Measurements from ENCODE around the gene PLEKHA5.

- TF ChIP-seq, protein P1, sequence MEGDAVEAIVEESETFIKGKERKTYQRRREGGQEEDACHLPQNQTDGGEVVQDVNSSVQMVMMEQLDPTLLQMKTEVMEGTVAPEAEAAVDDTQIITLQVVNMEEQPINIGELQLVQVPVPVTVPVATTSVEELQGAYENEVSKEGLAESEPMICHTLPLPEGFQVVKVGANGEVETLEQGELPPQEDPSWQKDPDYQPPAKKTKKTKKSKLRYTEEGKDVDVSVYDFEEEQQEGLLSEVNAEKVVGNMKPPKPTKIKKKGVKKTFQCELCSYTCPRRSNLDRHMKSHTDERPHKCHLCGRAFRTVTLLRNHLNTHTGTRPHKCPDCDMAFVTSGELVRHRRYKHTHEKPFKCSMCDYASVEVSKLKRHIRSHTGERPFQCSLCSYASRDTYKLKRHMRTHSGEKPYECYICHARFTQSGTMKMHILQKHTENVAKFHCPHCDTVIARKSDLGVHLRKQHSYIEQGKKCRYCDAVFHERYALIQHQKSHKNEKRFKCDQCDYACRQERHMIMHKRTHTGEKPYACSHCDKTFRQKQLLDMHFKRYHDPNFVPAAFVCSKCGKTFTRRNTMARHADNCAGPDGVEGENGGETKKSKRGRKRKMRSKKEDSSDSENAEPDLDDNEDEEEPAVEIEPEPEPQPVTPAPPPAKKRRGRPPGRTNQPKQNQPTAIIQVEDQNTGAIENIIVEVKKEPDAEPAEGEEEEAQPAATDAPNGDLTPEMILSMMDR (IDR thresholded peaks at IDR 0.05; ENCODE audit: low read length), result no peak
- TF ChIP-seq EZH2 (IDR thresholded peaks at IDR 0.05; ENCODE audit: borderline replicate concordance, low read length), result no peak
Observed at GRCh38 chr12:19411234-19412204, 282.0 kb downstream of the PLEKHA5 start.

Measured in OCI-LY1 (cell line).